Stimulated activated CD8-positive, alpha-beta memory T cell treated with anti-CD3 and anti-CD28 coated beads, Interleukin-4, amount 100 ng/mL, for 48 hours (primary cell): ENCODE results near the gene ZNF341.

Experiments
- DNase-seq: peaks from one replicate; pipeline ENCODE4 v3.0.0-alpha.2; 2020

ZNF341 gene

DNA sequence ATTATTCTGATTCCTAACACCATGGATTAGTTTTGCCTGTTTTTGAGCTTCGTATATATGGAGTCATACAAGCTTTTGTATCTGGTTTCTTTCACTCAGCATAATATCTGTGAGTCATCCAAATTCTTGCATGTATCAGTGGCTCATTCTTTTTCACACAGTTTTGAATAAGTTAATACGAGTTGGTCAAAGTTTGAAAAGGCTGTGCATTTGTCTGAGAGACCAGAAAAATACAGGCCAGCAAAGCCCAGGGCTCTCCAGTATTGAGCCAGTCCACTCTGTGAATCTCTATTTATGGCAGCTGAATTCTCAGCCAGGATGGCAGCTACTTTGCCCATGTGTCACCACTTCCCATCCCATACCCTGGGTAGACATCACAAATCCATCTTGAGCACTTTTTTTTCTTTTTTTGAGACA is 72.1 kb downstream of the ZNF341 start:
- no peak for DNase-seq

DNA sequence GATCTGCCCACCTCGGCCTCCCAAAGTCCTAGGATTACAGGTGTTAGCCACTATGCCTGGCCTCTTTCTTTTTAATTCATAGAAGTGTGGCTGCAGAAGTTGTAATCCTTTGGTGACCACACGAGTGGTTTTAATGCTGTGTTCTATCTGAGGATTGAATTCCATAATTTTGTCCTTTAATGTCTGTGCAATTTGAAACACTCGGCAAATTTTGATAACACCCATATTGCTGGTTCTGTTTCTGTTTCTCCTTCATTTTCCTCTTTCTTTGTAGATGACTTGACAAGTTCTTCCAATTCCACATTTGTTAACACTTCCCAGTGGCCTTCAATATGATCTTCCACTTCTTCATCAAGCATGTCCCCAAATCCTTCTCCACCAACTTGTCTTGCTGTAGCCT is 76.6 kb downstream of the ZNF341 start:
- DNase-seq: no peak

DNA sequence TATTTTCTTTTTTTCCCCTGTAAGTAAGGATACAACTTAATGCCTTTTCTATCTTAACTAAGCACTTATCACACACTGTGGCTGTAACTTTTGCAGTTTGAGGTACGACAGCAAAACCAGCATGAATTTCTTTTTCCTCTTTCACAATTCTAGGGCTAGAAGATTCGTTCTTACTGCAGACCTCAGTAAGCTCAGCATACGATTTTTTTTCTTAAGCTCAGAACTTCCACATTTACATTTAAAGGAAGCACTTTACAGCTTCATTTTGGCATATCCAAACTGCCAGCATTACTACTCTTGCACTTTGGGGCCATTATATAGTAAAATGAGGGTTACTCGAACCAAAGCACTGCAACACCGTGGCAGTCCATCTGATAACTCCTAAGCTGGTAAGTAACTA is 78.5 kb downstream of the ZNF341 start:
- no peak for DNase-seq

DNA sequence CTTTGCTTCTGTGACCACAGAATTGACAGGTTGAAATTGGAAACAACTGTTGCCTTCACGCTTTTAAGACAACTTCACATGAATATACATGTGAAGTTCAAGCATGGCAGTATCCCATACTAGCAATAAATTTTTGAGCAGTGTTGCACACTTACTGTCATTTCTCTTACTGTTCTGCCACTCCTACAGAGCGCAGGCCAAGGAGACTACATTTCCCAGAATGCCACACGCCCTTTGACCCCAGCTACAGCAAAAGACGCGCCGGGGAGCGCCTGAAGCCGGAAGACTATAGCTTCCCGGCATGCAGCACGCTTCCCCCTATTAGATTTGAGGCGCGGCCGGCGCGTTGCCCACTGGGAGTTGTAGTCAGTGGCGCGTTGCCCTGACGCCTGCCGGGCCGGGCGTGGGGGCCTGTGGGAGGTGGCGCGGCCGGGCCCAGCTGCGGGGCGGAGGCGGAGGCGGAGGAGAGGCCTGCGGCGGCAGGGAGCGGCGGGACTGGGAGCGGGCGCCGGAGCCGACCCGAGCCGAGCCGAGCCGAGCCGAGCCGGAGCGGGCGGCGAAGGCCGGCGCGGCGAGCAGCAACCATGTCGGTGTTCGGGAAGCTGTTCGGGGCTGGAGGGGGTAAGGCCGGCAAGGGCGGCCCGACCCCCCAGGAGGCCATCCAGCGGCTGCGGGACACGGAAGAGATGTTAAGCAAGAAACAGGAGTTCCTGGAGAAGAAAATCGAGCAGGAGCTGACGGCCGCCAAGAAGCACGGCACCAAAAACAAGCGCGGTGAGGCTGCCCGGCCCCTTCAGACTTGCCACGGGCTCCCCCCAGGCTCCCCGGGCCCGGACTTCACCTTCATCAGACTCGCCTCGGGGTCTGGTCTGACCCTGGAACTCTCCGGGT is 79.3 kb downstream of the ZNF341 start, which contains the start of gene CHMP4B:
TSS of gene CHMP4B (plus strand) at position 464 of the 891 bp plus-strand sequence. CDS start at position 585, 121 bp downstream.
- peak; percentile 98 for DNase-seq

DNA sequence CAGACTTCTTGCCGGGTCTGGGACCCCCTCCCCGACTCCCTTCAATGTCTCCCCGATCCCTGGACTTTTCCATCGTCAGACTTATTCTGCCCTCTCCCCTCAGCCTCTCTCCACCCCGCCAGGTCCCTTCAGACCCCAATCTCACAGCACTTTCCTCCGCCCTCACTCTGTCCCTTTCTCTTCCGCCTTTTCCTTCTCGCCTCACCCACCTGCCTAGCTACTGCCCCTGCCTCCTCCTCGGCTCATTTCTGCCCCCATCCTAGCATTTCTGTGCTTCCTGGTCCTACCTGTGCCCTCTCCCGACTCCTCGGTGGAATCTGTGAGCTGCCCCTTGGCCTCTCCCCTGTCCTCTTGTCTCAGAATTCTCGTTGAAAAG is 80.0 kb downstream of the ZNF341 start:
- no peak for DNase-seq

DNA sequence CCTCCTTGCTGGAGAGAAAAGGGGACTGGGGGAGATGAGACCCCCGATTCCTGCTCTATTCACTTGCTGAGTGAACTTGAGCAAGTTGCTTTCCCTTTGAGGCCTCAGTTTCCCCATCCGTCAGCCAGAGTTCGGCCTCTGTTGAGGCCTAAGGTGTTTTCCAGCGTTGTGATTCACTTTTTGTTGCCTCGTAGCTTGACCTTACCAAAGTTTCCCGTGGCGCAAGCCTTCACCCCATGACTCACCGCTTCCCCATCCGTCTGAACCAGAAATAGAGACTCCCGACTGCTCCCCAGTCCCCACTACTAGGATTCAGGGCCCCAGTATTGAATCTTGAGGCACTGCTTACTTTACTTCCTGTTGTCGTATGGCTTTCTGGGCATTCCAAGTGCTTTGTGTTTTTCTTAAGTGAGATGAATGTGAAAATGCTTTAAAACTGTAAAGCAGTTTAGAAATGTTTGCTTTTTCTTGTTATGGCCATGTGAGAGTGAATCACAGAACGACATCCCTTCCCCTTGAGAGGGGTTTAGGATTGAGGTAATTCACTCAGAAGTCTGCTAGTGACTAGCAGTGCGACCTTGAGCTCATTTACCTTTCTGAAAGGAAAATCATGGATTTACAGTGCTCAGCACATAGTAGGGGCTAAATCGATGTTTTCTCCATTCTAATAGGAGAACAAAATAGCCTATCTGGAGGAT is 80.5 kb downstream of the ZNF341 start:
- peak; percentile 68 for DNase-seq

DNA sequence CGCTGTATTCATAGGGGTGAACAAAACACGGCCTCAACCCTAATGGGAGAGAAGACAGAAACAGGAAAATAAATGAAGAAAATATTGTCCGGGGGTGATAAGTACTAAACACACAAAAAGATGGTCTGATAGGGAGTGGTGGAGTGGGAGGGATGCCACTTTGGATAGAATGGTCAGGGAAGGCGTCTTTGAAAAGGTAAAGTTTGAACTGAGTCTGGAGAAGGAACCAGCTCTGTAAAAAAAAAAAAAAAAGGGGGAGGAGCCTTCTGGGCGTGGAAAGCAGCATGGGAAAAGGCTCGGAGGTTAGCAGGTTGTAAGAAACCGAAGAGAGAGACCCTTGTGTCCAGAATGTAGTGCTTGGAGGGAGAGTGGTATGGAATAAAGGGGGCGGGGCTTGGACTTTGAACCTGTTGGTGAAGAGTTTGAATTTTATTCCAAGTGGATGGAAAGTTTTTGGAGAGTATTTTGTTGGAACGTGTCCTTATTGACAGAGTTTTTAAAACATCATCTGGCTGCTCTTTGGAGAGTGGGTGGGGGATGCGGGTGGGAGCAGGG is 81.2 kb downstream of the ZNF341 start:
- no peak for DNase-seq

DNA sequence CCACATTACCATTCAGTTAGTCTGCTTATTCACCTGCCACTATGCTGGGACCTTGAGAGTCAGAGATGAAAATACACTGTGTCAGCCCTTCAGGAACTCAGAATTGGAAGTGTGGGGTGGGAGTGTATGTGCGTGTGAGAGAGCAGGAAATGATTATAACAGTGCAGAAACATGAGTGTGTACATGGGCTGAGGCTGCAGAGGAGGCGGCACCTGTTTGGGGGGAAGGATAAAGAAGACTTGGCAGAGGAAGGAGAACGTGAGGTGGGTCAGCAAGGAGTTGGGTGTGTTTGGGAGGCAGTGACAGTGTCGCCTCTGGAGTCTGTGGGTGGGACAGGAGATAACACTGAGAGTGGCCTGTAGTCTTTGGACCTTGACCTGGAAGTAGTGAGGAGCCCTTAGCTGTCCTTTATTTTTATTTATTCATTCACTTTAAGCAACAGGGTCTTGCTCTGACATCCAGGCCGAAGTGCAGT is 82.5 kb downstream of the ZNF341 start:
- peak; percentile 27 for DNase-seq

DNA sequence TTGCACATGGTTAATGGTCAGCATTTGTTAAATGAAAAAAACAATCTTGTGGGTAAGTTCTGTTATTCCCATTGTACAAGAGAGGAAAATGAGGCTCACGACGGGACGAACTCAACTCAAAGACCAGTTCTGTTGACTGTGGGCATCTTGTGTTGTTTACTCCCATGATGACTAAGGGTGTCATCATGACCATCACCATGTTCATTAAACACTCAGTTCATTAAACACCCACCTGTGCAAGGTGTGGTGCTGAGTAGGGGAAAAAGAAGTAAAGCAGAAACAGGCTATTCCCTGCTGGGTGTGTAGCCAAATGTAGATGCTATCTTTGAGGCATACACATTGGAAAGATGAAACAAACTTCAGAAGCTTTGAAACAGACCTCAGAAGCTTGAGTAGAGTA is 83.9 kb downstream of the ZNF341 start:
- no peak for DNase-seq

DNA sequence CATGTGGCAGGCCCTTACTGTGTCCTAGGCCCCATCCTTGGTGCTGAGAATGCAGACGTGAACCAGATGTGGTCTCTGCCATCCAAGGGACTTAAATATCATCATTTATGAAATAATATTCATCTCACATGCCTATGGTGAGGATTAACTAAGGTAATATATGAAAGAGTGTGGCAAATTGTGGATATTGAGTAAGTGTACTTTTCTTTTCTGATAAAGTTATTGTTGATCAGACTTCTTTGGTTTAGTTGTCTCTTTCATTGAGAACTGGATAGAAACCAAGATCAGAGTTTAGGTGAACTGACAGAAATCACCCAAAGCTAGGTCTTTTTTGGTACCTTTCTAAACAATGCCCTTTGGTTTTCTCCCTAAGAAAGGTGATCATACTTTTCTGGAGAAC is 84.4 kb downstream of the ZNF341 start:
- no peak for DNase-seq

DNA sequence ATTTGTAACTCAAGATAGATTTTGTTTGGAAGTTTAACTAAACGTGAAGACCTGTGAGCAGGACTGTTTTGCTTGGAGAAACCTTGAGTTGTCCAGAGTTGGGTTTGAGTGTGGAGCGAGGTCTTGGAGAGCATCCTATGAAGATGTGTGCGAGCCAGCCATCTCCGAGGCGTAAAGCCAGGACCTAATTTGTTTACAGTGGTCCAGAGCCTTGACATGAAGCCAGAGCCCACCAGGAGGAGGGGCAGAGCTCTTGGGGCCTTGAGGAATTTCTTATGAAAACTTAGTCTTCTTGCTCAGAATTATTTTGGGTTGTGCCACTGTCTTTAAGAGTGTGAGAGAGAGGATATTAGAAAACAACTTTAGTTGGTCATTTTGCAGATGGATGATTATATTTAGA is 85.6 kb downstream of the ZNF341 start:
- DNase-seq: no peak

DNA sequence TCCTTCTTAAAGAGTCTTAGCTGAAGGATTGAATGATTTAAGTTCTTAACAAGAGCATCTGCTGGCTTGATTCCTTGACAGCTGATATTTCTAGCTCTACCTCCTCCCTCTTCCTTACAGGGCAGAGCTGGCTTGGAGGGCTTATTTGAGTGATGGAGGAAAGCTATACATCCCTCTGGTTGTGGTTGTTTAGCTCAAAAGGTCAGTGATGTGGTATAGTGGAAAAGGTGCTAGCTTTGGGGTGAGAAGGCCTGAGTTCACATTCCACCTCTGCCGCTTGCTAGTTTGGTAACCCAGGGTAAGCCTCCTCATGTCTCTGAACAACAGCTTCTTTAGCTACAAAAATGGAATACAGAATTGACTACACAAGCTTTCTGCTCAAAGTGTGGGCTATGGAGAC is 87.7 kb downstream of the ZNF341 start:
- no peak for DNase-seq

DNA sequence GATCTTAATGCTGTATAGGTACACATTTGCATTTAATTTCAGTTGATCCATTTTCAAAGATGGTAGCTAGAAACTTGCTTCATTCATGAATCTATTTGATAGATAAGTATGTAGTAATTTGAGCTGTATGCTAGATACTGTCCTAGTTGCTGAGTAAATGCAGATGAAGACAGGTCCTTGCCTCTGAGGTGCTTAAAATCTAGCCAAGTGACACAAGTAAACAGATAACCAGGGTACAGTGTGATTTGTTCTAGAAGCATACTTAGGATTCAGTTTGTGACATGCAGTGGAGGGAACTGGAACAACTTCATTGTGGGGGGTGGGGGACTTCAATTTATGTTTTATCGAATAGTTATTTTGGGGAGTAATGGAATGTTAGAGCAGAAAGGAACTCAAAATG is 88.6 kb downstream of the ZNF341 start:
- DNase-seq: no peak

DNA sequence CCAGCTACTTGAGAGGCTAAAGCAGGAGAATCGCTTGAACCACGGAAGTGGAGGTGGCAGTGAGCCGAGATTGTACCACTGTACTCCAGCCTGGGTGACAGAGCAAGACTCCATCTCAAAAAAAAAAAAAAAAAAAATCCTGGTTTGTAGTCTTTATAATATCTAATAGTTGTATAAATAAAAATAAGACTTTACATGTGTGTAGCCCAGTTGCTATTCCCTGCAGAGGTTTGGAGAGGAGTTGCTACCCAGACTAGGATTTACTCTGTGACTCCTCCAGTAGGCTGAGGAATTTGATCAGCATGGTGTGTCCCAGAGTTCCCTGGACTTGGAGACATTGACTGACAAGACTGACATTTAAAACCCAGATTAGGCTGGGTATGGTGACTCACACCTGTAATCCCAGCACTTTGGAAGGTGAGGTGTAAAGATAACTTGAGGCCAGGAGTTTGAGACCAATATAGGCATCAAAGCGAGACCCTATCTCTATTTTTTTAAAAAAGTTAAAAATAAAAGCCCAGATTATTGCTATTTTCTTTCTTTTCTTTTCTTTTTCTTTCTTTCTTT is 89.6 kb downstream of the ZNF341 start:
- no peak for DNase-seq

DNA sequence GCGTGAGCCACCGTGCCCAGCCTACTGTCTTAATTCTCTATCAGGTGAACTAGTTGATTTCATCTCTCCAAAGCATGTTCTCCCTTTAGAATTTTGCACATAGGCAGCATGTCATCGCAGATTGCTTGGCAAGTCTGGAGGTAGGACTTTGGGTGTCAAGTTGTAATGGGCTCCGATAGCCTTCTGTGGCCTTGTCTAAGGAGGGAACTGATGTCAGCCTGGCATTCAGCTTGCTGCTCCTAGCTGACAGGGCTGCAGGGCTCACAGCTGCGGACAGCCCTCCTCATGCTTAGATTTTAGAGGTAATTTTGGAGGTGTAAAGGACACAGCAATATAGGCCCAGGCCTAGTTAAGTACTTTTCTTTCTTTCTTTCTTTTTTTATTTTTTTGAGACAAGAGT is 90.6 kb downstream of the ZNF341 start:
- DNase-seq: no peak

DNA sequence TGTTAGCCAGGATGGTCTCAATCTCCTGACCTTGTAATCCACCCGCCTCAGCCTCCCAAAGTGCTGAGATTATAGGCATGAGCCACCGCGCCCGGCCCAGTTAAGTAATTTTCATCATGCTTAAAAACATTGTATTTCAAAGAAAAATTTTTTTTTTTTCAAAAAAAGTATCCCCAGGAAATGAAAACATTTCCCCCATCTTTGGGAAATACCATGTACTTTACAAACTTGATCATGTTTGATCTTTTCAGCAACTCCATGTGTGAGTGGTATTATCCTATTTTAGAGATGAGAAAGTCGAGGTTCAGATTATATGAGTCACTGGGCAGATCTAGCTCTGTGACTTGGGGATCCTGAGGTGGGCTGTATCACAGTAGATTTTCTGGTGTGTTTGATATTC is 91.2 kb downstream of the ZNF341 start:
- no peak for DNase-seq

DNA sequence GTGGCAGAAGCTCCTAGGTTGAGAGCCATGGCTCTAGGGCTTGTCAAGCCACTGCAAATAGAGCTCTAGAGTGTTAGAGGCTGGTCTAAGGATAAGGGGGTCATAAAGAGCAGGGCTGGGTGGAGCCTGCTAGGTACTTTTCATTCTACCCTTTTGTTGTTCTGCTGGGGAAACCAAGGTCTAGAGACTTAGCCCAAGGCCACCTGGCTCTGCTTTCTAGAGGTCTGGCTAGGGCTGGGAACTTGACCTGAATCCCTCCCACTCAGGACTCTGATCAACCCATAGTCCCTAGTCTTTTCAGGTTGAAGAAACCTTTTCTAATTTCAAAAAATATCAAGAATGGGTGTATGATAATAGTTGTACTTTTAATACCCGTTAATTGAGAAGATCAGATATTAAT is 93.1 kb downstream of the ZNF341 start:
- no peak for DNase-seq

DNA sequence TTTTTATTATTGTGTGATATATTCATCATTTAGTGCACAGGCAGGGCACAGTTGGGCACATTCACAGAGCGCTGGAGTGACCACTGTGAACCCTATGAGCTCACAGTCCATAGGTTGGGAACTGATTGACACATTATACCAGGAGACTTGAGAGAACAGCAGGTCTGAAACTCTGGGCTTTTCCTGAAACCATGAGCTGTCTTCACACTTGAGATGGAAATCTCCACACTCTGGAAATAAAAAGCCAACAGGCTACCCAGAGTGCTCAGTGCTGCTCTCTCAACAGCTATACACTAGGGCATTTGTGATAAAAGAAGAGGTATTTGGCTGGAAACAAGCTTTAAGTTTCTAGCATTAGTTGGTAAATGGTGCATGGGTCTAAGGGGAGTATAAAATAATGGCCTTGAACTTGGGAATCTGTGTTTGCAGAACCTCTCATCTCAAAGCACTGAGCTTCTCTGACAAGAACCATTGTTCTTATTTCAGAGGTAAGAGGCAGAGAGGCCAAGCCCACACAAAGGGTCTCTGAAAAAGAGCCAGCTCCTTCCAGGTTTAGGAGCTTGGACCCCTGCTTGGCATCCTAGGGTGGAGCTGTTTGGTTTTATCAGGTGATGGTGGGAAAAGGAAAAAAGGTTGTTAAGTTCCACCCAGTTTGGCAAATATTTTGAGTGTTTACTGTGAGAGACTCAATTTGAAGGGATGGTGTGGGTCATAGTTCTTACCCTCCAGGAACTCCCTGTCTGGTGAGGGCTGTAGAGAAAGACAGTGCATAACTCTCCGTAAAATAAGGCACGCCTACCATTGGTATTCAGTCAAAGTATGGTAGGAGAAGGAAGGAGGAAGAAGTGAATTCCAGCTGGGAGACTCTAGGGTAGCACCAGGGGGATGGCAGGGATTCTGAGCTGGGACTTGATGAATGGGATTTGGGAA is 93.8 kb downstream of the ZNF341 start:
- DNase-seq: no peak

DNA sequence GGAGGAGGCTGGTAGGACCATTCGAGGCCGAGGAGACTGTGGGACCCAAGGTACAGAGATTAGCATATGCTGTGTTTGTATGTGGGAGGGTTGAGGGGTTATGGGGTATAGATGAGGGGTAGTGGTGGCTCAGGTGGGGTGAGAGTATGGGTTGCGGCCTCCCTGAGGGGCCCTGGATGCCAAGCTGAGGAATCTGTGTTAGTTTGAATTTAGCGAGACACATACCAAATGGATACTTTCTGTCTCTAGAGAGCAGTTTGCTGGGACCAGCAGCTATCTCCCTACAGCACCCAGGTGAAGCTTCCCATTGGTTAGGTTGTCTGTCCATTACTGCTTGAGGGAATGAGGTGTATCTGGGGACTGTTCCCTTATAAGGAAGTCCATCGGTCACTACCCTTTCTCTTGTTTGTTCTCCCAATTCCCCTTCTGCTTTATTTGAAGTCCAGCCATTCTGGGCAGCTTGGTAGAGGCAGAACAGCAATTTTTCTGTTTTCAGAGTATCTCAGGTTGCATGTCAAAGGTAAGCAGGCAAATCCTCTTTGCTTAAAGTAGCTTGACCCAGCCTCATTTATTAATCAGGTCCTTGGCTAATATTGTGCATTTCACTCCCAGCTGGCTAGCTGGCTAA is 94.6 kb downstream of the ZNF341 start:
- no peak for DNase-seq

DNA sequence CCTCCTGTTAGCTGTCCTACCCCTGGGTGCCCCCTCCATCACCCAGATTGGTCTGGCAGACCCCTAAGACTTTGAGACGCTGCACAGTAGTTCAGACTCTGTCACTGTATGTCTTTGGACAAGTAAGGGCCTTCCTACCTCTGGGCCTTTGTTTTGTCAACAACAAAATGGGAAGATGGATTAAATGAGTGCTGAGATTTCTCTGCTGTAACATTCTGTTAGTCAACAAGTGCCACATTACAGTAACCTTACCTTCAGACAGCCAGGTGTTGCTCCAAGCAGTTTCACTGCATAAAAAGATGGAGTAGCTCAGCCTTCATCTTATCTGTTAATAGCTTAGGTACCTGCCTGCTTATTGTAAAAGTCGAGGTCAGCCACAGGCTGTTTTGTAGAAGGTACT is 95.3 kb downstream of the ZNF341 start:
- DNase-seq: no peak

DNA sequence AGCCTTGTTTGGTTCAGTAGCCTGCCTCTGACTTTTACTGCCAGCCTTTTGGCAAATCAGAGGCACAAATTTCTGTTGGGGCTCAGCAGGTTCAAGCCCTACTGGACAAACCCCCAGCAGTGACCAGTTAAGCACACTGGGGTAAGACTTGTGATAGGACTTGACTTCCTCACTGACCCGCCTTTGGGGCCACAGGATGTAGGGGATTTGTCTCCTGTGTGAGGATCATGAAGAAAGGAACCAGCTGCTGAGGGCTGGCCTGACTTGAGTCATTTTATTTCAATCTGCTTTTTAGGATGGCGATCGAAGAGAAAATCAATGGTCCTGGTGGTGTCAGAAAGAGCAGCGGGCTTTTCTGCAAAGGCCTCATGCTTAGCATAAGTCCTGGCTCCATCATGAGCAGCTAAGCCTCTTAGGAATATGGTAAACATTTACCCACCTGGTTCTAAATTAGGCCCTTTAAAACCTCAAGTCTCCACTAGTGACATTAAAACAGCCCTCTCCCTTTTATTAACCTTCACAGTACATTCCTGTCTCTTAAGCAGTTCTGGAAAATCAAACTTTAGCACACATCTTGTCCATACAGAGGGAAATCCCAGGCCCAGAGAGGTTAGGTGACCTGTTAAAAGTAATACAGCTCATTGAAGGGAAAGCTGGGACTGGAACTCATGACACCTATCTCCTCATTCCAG is 96.0 kb downstream of the ZNF341 start:
- no peak for DNase-seq
